ENCODE measurements around the gene COL27A1. TPM values are rescaled to one million over a fixed set of nuclear protein-coding genes. Genes with fewer than 3 reads are reported as not detected.

Gene COL27A1
- polyA plus RNA-seq, 2 of the 4 experiments (the other 2 are of a cell fraction): 6.9 to 20.6 TPM

GRCh38 chr9:114343471-114344187 lies 188.3 kb downstream of the COL27A1 start:
- no peak overlapping the region for H3K4me2 ChIP-seq
- no peaks in the 10 kb centered on the region for H3K9me3 ChIP-seq
- DNase-seq (ENCODE audit: low read depth in 1 of 2, low spot score in 1 of 2) (no peak), ATAC-seq (no peak), FAIRE-seq (no peak)
- 96% methylated on average over 9 of the region's 9 CpGs for WGBS (ENCODE audit: missing lambda C conversion rate)
- H3K27ac ChIP-seq: no peak overlapping the region
- POLR2A ChIA-PET: no interaction called here
- CTCF ChIA-PET: interaction anchor here (0.9 to 1.0 kb wide), 2 partner anchors 62 to 261 kb away, joined by 3 read pairs; no protein-coding TSS in a partner anchor
- H3K4me3 ChIP-seq: no peak overlapping the region
- H3K4me1 ChIP-seq: peaks cover 12% of the 10 kb centered on the region
- no peak for TF ChIP-seq POLR2AphosphoS2 (conservative IDR thresholded peaks at IDR 0.05; ENCODE audit: low read length)
- TF ChIP-seq, protein P1, sequence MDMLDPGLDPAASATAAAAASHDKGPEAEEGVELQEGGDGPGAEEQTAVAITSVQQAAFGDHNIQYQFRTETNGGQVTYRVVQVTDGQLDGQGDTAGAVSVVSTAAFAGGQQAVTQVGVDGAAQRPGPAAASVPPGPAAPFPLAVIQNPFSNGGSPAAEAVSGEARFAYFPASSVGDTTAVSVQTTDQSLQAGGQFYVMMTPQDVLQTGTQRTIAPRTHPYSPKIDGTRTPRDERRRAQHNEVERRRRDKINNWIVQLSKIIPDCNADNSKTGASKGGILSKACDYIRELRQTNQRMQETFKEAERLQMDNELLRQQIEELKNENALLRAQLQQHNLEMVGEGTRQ (IDR thresholded peaks at IDR 0.05): no peak
- TF ChIP-seq MYC (IDR thresholded peaks at IDR 0.05; ENCODE audit: borderline replicate concordance, low read length): no peak
- TF ChIP-seq PHF8 (IDR thresholded peaks at IDR 0.05; ENCODE audit: borderline replicate concordance, low read depth): no peak
- no peak for TF ChIP-seq MAFK (IDR thresholded peaks at IDR 0.05; ENCODE audit: partially characterized antibody)
- TF ChIP-seq, protein P2, sequence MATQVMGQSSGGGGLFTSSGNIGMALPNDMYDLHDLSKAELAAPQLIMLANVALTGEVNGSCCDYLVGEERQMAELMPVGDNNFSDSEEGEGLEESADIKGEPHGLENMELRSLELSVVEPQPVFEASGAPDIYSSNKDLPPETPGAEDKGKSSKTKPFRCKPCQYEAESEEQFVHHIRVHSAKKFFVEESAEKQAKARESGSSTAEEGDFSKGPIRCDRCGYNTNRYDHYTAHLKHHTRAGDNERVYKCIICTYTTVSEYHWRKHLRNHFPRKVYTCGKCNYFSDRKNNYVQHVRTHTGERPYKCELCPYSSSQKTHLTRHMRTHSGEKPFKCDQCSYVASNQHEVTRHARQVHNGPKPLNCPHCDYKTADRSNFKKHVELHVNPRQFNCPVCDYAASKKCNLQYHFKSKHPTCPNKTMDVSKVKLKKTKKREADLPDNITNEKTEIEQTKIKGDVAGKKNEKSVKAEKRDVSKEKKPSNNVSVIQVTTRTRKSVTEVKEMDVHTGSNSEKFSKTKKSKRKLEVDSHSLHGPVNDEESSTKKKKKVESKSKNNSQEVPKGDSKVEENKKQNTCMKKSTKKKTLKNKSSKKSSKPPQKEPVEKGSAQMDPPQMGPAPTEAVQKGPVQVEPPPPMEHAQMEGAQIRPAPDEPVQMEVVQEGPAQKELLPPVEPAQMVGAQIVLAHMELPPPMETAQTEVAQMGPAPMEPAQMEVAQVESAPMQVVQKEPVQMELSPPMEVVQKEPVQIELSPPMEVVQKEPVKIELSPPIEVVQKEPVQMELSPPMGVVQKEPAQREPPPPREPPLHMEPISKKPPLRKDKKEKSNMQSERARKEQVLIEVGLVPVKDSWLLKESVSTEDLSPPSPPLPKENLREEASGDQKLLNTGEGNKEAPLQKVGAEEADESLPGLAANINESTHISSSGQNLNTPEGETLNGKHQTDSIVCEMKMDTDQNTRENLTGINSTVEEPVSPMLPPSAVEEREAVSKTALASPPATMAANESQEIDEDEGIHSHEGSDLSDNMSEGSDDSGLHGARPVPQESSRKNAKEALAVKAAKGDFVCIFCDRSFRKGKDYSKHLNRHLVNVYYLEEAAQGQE (IDR thresholded peaks at IDR 0.05): no peak
- no peak for TF ChIP-seq HEYL (CRISPR knock-in tag; IDR thresholded peaks at IDR 0.05)
- no peak for TF ChIP-seq ZNF302 (CRISPR knock-in tag; IDR thresholded peaks at IDR 0.05)

GRCh38 chr9:114344188-114344566 lies 188.8 kb downstream of the COL27A1 start:
- H3K9me3 ChIP-seq: no peaks in the 10 kb centered on the region
- CTCF ChIA-PET: interaction anchor here (0.9 to 1.1 kb wide), 4 partner anchors 62 to 563 kb away, joined by 3 read pairs; no protein-coding TSS in a partner anchor
- H3K4me2 ChIP-seq: no peak overlapping the region
- no peak for ATAC-seq
- no peak overlapping the region for H3K4me3 ChIP-seq
- no peak for DNase-seq (ENCODE audit: low read depth in 1 of 2, low spot score in 1 of 2)
- H3K27ac ChIP-seq: no peak overlapping the region
- peaks cover 17% of the 10 kb centered on the region for H3K4me1 ChIP-seq
- no peak for FAIRE-seq
- 89% methylated on average over 11 of the region's 11 CpGs for WGBS (ENCODE audit: missing lambda C conversion rate)
- TF ChIP-seq PBX3 (IDR thresholded peaks at IDR 0.05) (no peak), HDAC2 (IDR thresholded peaks at IDR 0.05) (no peak), CHD4 (IDR thresholded peaks at IDR 0.05; ENCODE audit: borderline replicate concordance) (no peak), POLR2AphosphoS2 (conservative IDR thresholded peaks at IDR 0.05; ENCODE audit: low read length) (no peak), EP300 (IDR thresholded peaks at IDR 0.05) (no peak), RARB (CRISPR knock-in tag; IDR thresholded peaks at IDR 0.05) (no peak), HMGXB4 (CRISPR knock-in tag; IDR thresholded peaks at IDR 0.05; ENCODE audit: borderline replicate concordance) (no peak)
- POLR2A ChIA-PET: no interaction called here

Data from A549 (cell line).